ENCODE data around the gene ASPA. TPM values are rescaled to one million over a fixed set of nuclear protein-coding genes. Genes with fewer than 3 reads are reported as not detected.

ASPA gene
- total RNA-seq, 1 donor from 2014 or later, result 8.2 TPM

- ATAC-seq, result peak in 1 of 2 donors; percentile 14
- no peak for DNase-seq
- no peaks in the 10 kb centered on the region for H3K4me1 ChIP-seq
- H3K4me3 ChIP-seq, result peak overlapping the region; percentile 51
- no peaks in the 10 kb centered on the region for H3K36me3 ChIP-seq
- no peaks in the 10 kb centered on the region for H3K27me3 ChIP-seq (ENCODE audit: low read depth)
- TF ChIP-seq CTCF (IDR thresholded peaks at IDR 0.05), result no peak
- peak overlapping the region; percentile 55 for H3K27ac ChIP-seq
- intact Hi-C loops (cut with DNase I), result no loop called here
- H3K9me3 ChIP-seq, result no peaks in the 10 kb centered on the region
Observed at GRCh38 chr17:3475251-3475685, 529 bp upstream of the ASPA start.

- no peak for DNase-seq
- intact Hi-C loops (cut with DNase I), result no loop called here
- no peak overlapping the region for H3K4me3 ChIP-seq
- no peaks in the 10 kb centered on the region for H3K27me3 ChIP-seq (ENCODE audit: low read depth)
- no peaks in the 10 kb centered on the region for H3K36me3 ChIP-seq
- TF ChIP-seq CTCF (IDR thresholded peaks at IDR 0.05), result no peak
- no peak overlapping the region for H3K27ac ChIP-seq
- no peak for ATAC-seq
- H3K4me1 ChIP-seq, result no peaks in the 10 kb centered on the region
- H3K9me3 ChIP-seq, result no peaks in the 10 kb centered on the region
Observed at GRCh38 chr17:3479988-3480387, 4.2 kb downstream of the ASPA start.

DNA sequence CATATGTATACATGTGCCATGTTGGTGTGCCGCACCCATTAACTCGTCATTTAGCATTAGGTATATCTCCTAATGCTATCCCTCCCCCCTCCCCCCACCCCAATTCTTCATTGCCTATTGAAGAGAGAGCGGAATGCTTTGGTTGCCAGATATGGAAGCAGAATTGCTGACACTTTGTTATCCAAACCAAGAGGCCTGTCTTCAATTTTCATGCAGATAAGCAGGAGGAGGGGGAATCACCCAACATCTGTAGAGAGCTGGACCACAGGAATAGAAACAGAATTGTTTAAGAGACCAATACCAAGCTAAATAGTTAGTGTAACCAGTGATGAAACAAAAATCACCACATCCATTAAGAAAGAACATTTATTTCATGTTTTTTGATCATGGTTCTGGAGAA lies 7.1 kb downstream of the ASPA start:
- H3K36me3 ChIP-seq, result no peaks in the 10 kb centered on the region
- DNase-seq (no peak), ATAC-seq (no peak)
- H3K27me3 ChIP-seq (ENCODE audit: low read depth), result no peaks in the 10 kb centered on the region
- H3K27ac ChIP-seq, result no peak overlapping the region
- no peaks in the 10 kb centered on the region for H3K9me3 ChIP-seq
- TF ChIP-seq CTCF (IDR thresholded peaks at IDR 0.05), result no peak
- no peaks in the 10 kb centered on the region for H3K4me1 ChIP-seq
- intact Hi-C loops (cut with DNase I), result no loop called here
- no peak overlapping the region for H3K4me3 ChIP-seq

DNA sequence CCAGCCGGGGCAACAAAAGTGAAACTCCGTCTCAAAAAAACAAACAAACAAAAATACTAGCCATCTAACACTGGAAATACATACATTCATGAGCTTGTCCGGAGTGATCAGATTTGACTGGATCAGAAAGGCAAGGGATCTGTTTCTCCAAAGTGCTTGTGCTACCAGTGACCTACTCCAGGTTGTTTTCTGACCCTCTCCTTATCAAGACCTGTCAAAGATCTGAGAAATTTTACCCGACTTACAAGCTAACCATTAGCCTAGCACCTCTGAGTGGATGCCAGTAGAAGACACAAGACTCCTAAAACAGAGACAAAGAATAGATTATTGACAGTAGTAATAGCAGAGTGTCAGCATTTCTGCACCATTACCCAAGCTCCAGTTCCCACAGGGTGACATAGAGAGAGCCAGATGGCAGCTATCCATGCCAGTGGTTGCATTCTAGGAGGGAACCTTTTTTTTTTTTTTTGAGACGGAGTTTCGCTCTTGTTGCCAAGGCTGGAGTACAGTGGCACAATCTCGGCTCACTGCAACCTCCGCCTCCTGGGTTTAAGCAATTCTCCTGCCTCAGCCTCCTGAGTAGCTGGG lies 9.8 kb downstream of the ASPA start:
- intact Hi-C loops (cut with DNase I), result no loop called here
- no peak for TF ChIP-seq CTCF (IDR thresholded peaks at IDR 0.05)

DNA sequence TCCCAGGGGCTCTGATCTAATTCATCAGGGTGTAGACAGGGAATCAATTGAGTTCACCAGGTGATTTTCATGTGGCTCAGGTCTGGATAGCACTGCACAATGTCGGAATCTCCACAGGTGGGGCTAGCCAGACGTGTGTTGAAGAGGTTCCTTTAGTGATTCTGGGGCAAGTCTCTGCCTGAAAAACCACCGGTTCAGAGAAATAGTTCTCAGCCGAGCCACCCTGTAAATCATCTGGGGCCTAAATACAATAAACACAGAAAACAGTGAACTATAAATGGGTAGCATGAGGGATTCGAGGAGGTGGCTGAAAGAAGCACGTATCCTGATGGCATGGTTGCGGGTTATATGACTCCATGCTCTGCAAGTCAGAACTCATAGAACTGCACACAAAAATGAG lies 21.3 kb downstream of the ASPA start:
- intact Hi-C loops (cut with DNase I), result no loop called here
- no peaks in the 10 kb centered on the region for H3K9me3 ChIP-seq
- H3K4me3 ChIP-seq, result no peak overlapping the region
- DNase-seq, result no peak
- H3K27me3 ChIP-seq (ENCODE audit: low read depth), result no peaks in the 10 kb centered on the region
- ATAC-seq, result no peak
- no peak for TF ChIP-seq CTCF (IDR thresholded peaks at IDR 0.05)
- H3K27ac ChIP-seq, result no peak overlapping the region
- no peaks in the 10 kb centered on the region for H3K36me3 ChIP-seq
- no peaks in the 10 kb centered on the region for H3K4me1 ChIP-seq

More for the DNA sequence above, 9.8 kb downstream of the ASPA start:
- Histone ChIP-seq H3K4me3 (no peak overlapping the region), H3K36me3 (no peaks in the 10 kb centered on the region), H3K27ac (no peak overlapping the region), H3K4me1 (no peaks in the 10 kb centered on the region), H3K27me3 (ENCODE audit: low read depth) (no peaks in the 10 kb centered on the region), H3K9me3 (no peaks in the 10 kb centered on the region)
- DNase-seq (no peak), ATAC-seq (no peak)
